ACHN (cell line): Measurements from ENCODE around the gene BTBD1.

ENCODE experiments used
- DNase-seq: peaks from one replicate; pipeline ENCODE4 v3.0.0-alpha.2; 2015
- in situ Hi-C: cut with HindIII; loops from 2 replicates; pipeline ENCODE4 v1.10.0; 2017; ENCODE audit warnings: low sequenced_read_pairs, low pct_ligation_motif_present, low pct_unique_long_range_greater_than_20kb

The BTBD1 gene

GRCh38 chr15:83066734-83067637 lies at the start of gene BTBD1:
BTBD1 (minus strand) TSS chr15:83067252; CDS start chr15:83067151, 101 bp downstream.
- in situ Hi-C loops: no loop called here
- peak; percentile 96 for DNase-seq

GRCh38 chr15:83115831-83116565 lies 48.9 kb upstream of the BTBD1 start:
- no peak for DNase-seq

GRCh38 chr15:83115410-83115809 lies 48.4 kb upstream of the BTBD1 start:
- in situ Hi-C loops: no loop called here
- DNase-seq: no peak

More at GRCh38 chr15:83115831-83116565, 48.9 kb upstream of the BTBD1 start:
- in situ Hi-C loops: no loop called here

- DNase-seq: no peak
- in situ Hi-C loops: no loop called here
These were observed 47.8 kb upstream of the BTBD1 start for GRCh38 chr15:83114856-83115255.

- no peak for DNase-seq
- in situ Hi-C loops: no loop called here
These were observed 47.0 kb upstream of the BTBD1 start for GRCh38 chr15:83113881-83114674.

- in situ Hi-C loops: no loop called here
- no peak for DNase-seq
These were observed 45.9 kb upstream of the BTBD1 start for GRCh38 chr15:83112956-83113299.

GRCh38 chr15:83112233-83112955 lies 45.3 kb upstream of the BTBD1 start:
- in situ Hi-C loops: no loop called here
- DNase-seq: no peak

- DNase-seq: no peak
- in situ Hi-C loops: no loop called here
These were observed 44.1 kb upstream of the BTBD1 start for GRCh38 chr15:83111149-83111548.

- in situ Hi-C loops: no loop called here
These were observed 43.3 kb upstream of the BTBD1 start for GRCh38 chr15:83110381-83110780.

GRCh38 chr15:83109532-83109931 lies 42.5 kb upstream of the BTBD1 start:
- DNase-seq: no peak
- in situ Hi-C loops: no loop called here

More at GRCh38 chr15:83110381-83110780, 43.3 kb upstream of the BTBD1 start:
- no peak for DNase-seq

GRCh38 chr15:83108266-83109219 lies 41.5 kb upstream of the BTBD1 start:
- DNase-seq: no peak
- in situ Hi-C loops: no loop called here

GRCh38 chr15:83107841-83108181 lies 40.8 kb upstream of the BTBD1 start:
- in situ Hi-C loops: no loop called here
- no peak for DNase-seq

- in situ Hi-C loops: no loop called here
- DNase-seq: no peak
These were observed 40.2 kb upstream of the BTBD1 start, which contains the start of gene TM6SF1 for GRCh38 chr15:83106994-83107840. TM6SF1 (plus strand) TSS chr15:83107645; CDS start chr15:83107681, 36 bp downstream.

- in situ Hi-C loops: no loop called here
These were observed 38.4 kb upstream of the BTBD1 start for GRCh38 chr15:83105440-83105839.

GRCh38 chr15:83104141-83104540 lies 37.1 kb upstream of the BTBD1 start:
- DNase-seq: no peak
- in situ Hi-C loops: no loop called here

More at GRCh38 chr15:83105440-83105839, 38.4 kb upstream of the BTBD1 start:
- no peak for DNase-seq

- no peak for DNase-seq
- in situ Hi-C loops: no loop called here
These were observed 35.3 kb upstream of the BTBD1 start for GRCh38 chr15:83102346-83102745.
